ENCODE data around the gene PPARG. TPM values are rescaled to one million over a fixed set of nuclear protein-coding genes. Genes with fewer than 3 reads are reported as not detected.

Gene PPARG
- total RNA-seq, 1 experiment from 2014 or later: 61.5 TPM

DNA sequence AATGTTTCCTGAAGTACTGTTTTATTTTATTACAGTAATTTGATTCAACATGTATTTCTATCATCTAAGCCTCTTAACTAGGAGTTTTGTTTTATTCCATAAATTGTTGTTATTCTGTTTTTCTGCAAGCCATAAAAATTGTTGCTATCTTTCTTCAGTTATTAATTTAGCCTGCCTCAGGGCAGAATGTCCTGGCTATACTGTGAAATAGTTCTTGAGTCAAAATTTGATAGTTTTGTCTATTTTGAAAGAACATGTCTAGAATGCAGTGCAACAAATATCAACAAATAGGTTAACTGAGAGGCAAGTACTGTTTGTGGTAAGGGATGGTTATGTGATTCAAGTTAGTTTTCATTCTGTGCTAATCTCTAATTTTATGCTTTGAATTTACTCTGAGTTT lies 63.9 kb downstream of the PPARG start:
- ChIA-PET POLR2A (ENCODE audit: unreplicated experiment) (no interaction called here), CTCF (interaction anchor here (0.7 kb wide), 1 partner anchor 66 kb away, joined by 3 read pairs; no protein-coding TSS in a partner anchor)
- H3K9me3 ChIP-seq (ENCODE audit: insufficient read depth, low read depth): no peaks in the 10 kb centered on the region
- H4K20me1 ChIP-seq (ENCODE audit: insufficient read depth): peaks cover 6% of the 10 kb centered on the region; the same call in 1 of the 2 replicates
- no peak overlapping the region for H3K4me3 ChIP-seq
- H3K9me2 ChIP-seq (ENCODE audit: insufficient read depth): no peaks in the 10 kb centered on the region; the same call in 1 of the 2 replicates
- no peak for DNase-seq
- no peak overlapping the region for H3K4me2 ChIP-seq
- BruUV-seq (replicated peaks): no TSS peak
- H3K27ac ChIP-seq: peak overlapping the region; percentile 51
- peaks cover 43% of the 10 kb centered on the region for H3K4me1 ChIP-seq (replicated peaks; ENCODE audit: insufficient read depth)
- H3F3A ChIP-seq (ENCODE audit: insufficient read depth, low read depth): peaks cover 75% of the 10 kb centered on the region
- no peak overlapping the region for H2AFZ ChIP-seq
- intact Hi-C loops (cut with micrococcal nuclease; ENCODE audit: unreplicated experiment): no loop called here
- H3K36me3 ChIP-seq (ENCODE audit: low read depth): peaks cover 76% of the 10 kb centered on the region
- TF ChIP-seq EZH2 (IDR thresholded peaks at IDR 0.05; ENCODE audit: low read depth): no peak
- TF ChIP-seq, protein P1, sequence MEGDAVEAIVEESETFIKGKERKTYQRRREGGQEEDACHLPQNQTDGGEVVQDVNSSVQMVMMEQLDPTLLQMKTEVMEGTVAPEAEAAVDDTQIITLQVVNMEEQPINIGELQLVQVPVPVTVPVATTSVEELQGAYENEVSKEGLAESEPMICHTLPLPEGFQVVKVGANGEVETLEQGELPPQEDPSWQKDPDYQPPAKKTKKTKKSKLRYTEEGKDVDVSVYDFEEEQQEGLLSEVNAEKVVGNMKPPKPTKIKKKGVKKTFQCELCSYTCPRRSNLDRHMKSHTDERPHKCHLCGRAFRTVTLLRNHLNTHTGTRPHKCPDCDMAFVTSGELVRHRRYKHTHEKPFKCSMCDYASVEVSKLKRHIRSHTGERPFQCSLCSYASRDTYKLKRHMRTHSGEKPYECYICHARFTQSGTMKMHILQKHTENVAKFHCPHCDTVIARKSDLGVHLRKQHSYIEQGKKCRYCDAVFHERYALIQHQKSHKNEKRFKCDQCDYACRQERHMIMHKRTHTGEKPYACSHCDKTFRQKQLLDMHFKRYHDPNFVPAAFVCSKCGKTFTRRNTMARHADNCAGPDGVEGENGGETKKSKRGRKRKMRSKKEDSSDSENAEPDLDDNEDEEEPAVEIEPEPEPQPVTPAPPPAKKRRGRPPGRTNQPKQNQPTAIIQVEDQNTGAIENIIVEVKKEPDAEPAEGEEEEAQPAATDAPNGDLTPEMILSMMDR (conservative IDR thresholded peaks at IDR 0.05): no peak
- peaks cover 94% of the 10 kb centered on the region for H3K79me2 ChIP-seq (ENCODE audit: low read depth)
- H3K27me3 ChIP-seq (ENCODE audit: insufficient read depth, low read depth): no peaks in the 10 kb centered on the region

DNA sequence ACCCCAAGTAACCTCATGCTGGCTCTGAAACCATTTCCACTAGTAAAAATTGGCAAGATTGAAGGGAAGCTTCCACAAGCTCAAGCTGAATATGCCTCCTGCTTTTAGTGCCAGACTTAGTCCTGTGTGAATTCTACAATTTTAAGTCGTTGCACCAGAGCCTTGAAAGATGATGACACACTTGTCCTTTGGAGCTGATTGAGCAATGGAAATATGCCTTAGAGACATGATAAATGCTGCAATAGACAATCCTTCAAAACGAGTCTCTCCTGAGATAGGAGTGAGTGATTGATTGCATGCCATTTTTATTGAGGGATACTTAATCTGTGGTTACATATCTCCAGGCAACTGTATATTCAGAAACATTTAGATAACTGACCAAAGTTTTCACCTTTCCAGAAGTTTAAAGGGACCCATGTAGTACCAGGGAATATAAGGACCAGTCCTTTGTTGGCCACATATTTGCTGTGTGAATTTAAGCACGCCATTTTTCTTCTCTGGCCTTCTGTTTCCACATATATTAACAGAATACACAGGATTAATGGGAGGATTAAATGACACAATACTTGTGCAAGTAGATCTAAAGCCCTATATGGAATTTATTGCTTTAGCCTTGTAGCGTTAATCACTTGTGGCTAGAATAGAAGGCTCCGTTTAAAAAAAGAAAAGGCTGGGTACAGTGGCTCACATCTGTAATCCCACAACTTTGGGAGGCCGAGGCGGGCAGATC lies 65.1 kb downstream of the PPARG start:
- peaks cover 43% of the 10 kb centered on the region for H3K4me1 ChIP-seq (replicated peaks; ENCODE audit: insufficient read depth)
- peaks cover 98% of the 10 kb centered on the region for H3K79me2 ChIP-seq (ENCODE audit: low read depth)
- peak in 1 of 2 experiments; percentile 69 for DNase-seq
- peaks cover 82% of the 10 kb centered on the region for H3F3A ChIP-seq (ENCODE audit: insufficient read depth, low read depth)
- H3K36me3 ChIP-seq (ENCODE audit: low read depth): peaks cover 82% of the 10 kb centered on the region
- H3K4me3 ChIP-seq: no peak overlapping the region
- H4K20me1 ChIP-seq (ENCODE audit: insufficient read depth): peaks cover 6% of the 10 kb centered on the region; the same call in 1 of the 2 replicates
- intact Hi-C loops (cut with micrococcal nuclease; ENCODE audit: unreplicated experiment): no loop called here
- H3K27me3 ChIP-seq (ENCODE audit: insufficient read depth, low read depth): no peaks in the 10 kb centered on the region
- TF ChIP-seq, protein P1 (conservative IDR thresholded peaks at IDR 0.05): no peak
- no peak for TF ChIP-seq EZH2 (IDR thresholded peaks at IDR 0.05; ENCODE audit: low read depth)
- H3K9me2 ChIP-seq (ENCODE audit: insufficient read depth): no peaks in the 10 kb centered on the region
- ChIA-PET POLR2A (ENCODE audit: unreplicated experiment) (no interaction called here), CTCF (no interaction called here)
- H3K9me3 ChIP-seq (ENCODE audit: insufficient read depth, low read depth): no peaks in the 10 kb centered on the region
- BruUV-seq (replicated peaks): no TSS peak
- H2AFZ ChIP-seq: no peak overlapping the region
- H3K27ac ChIP-seq: peak overlapping the region; percentile 51
- no peak overlapping the region for H3K4me2 ChIP-seq

DNA sequence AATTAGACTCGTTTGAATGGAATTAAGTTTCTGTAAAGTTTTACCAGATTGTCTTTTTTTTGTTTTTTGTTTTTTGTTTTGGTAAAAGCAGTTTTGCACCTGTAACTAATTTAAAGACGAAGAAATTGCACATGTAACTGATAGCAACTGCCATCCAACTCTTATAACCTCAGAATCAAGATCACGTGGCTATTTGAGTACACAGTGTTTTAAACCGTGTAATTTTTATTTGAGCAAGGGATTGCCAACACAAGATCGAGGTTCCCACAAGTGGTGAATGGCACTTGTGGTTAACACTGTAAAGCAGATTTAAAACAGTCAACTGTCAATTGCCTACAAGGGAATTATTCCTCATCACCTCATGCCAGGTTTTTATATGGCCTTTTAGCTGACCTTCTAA lies 67.3 kb downstream of the PPARG start:
- H3K9me2 ChIP-seq (ENCODE audit: insufficient read depth): no peaks in the 10 kb centered on the region
- ChIA-PET CTCF (no interaction called here), POLR2A (ENCODE audit: unreplicated experiment) (interaction anchor here (0.6 kb wide), 1 partner anchor 23 kb away, joined by 5 read pairs; no protein-coding TSS in a partner anchor)
- H3K4me3 ChIP-seq: no peak overlapping the region
- peaks cover 12% of the 10 kb centered on the region for H4K20me1 ChIP-seq (ENCODE audit: insufficient read depth)
- no peak for DNase-seq
- no TSS peak for BruUV-seq (replicated peaks)
- peak overlapping the region; percentile 9; the same call in 1 of the 2 replicates for H3K27ac ChIP-seq
- no peaks in the 10 kb centered on the region for H3K27me3 ChIP-seq (ENCODE audit: insufficient read depth, low read depth)
- H3K79me2 ChIP-seq (ENCODE audit: low read depth): peaks cover 96% of the 10 kb centered on the region
- peaks cover 28% of the 10 kb centered on the region for H3K4me1 ChIP-seq (replicated peaks; ENCODE audit: insufficient read depth)
- peaks cover 76% of the 10 kb centered on the region for H3K36me3 ChIP-seq (ENCODE audit: low read depth)
- no peak for TF ChIP-seq EZH2 (IDR thresholded peaks at IDR 0.05; ENCODE audit: low read depth)
- TF ChIP-seq, protein P1 (conservative IDR thresholded peaks at IDR 0.05): no peak
- H3K4me2 ChIP-seq: no peak overlapping the region
- no peaks in the 10 kb centered on the region for H3K9me3 ChIP-seq (ENCODE audit: insufficient read depth, low read depth)
- peaks cover 80% of the 10 kb centered on the region for H3F3A ChIP-seq (ENCODE audit: insufficient read depth, low read depth)
- H2AFZ ChIP-seq: no peak overlapping the region
- intact Hi-C loops (cut with micrococcal nuclease; ENCODE audit: unreplicated experiment): no loop called here
